ENCODE measurements around the gene ZBTB7C. TPM values are rescaled to one million over a fixed set of nuclear protein-coding genes. Genes with fewer than 3 reads are reported as not detected.

ZBTB7C gene
- polyA plus RNA-seq, 2 of the 4 experiments (the other 2 are of a cell fraction), result 0.10 to 0.12 TPM

- whole genome bisulfite sequencing (ENCODE audit: missing lambda C conversion rate), result 38% methylated on average over 3 of the region's 3 CpGs
- Histone ChIP-seq H3K4me1 (no peaks in the 10 kb centered on the region), H3K27ac (no peak overlapping the region), H3K9me3 (no peaks in the 10 kb centered on the region), H3K4me3 (no peak overlapping the region), H3K4me2 (no peak overlapping the region)
- no peak for FAIRE-seq
- no peak for TF ChIP-seq HOXB5 (CRISPR knock-in tag; IDR thresholded peaks at IDR 0.05)
- no peak for TF ChIP-seq CEBPB (IDR thresholded peaks at IDR 0.05)
- TF ChIP-seq E2F6 (IDR thresholded peaks at IDR 0.05; ENCODE audit: borderline replicate concordance, low read depth), result no peak
- TF ChIP-seq JUN (IDR thresholded peaks at IDR 0.05), result no peak
- TF ChIP-seq TFCP2L1 (CRISPR knock-in tag; IDR thresholded peaks at IDR 0.05), result no peak
- no peak for TF ChIP-seq FOSL2 (IDR thresholded peaks at IDR 0.05)
- TF ChIP-seq FOSL2 (CRISPR knock-in tag; IDR thresholded peaks at IDR 0.05), result no peak
- no peak for TF ChIP-seq POLR2AphosphoS2 (conservative IDR thresholded peaks at IDR 0.05; ENCODE audit: low read length)
- no peak for TF ChIP-seq EHF (CRISPR knock-in tag; IDR thresholded peaks at IDR 0.05)
- no peak for TF ChIP-seq RAD21 (conservative IDR thresholded peaks at IDR 0.05 in 1 of 2, IDR thresholded peaks at IDR 0.05 in 1 of 2)
- TF ChIP-seq RCOR1 (IDR thresholded peaks at IDR 0.05; ENCODE audit: low read depth, low read length), result no peak
- TF ChIP-seq HOXB13 (CRISPR knock-in tag; IDR thresholded peaks at IDR 0.05; ENCODE audit: low read depth), result no peak
- TF ChIP-seq CHD2 (IDR thresholded peaks at IDR 0.05; ENCODE audit: low read length, partially characterized antibody), result no peak
- no peak for DNase-seq (ENCODE audit: low read depth in 1 of 2, low spot score in 1 of 2)
- ChIA-PET POLR2A (no interaction called here), CTCF (interaction anchor here (0.7 kb wide), 1 partner anchor 16 kb away, joined by 3 read pairs; no protein-coding TSS in a partner anchor)
- ATAC-seq, result no peak
Measured at GRCh38 chr18:48376934-48377333, 32.2 kb downstream of the ZBTB7C start.

- no peak for ATAC-seq
- no peak for FAIRE-seq
Measured at GRCh38 chr18:48376406-48376805, 32.8 kb downstream of the ZBTB7C start.

DNA sequence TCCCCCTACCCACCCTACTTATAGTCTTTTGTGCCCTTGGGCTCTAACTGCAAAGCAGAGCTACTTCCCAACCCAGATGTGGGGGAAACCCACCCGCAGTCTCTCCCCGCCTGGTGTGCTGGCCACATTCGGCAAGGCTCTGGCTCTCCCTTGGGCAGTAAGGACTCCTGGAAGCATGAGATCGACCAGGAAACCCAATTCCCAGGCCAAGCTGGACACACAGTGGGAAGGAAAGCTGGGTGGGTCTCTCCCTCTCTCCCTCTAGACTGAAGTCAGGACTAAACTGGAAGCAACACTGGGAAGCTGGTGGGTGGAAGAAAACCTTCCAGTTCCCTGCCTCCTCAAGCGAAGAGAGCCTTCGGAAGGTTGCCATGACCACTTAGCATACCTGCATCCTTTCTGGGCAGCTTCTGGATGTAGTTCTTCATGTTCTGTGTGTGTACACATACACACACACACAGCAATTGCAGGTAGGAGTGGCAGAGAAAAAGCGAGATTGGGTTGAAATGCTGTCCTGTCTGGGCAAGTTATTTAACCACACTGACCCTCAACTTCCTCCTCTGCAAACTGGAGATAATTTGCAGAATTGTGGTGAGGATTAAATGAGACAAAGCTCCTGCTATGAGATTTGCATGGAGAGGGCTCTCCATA lies 33.9 kb downstream of the ZBTB7C start:
- WGBS (ENCODE audit: missing lambda C conversion rate), result 69% methylated on average over 7 of the region's 7 CpGs
- DNase-seq (ENCODE audit: low read depth in 1 of 2, low spot score in 1 of 2) (no peak), FAIRE-seq (no peak), ATAC-seq (no peak)
- ChIA-PET POLR2A (no interaction called here), CTCF (no interaction called here)
- no peaks in the 10 kb centered on the region for H3K9me3 ChIP-seq
- no peak overlapping the region for H3K27ac ChIP-seq
- H3K4me3 ChIP-seq, result no peak overlapping the region
- H3K4me1 ChIP-seq, result no peaks in the 10 kb centered on the region
- TF ChIP-seq MYC (IDR thresholded peaks at IDR 0.05; ENCODE audit: borderline replicate concordance, low read length), result no peak
- no peak for TF ChIP-seq SMC3 (IDR thresholded peaks at IDR 0.05)
- TF ChIP-seq FOXS1 (CRISPR knock-in tag; IDR thresholded peaks at IDR 0.05), result no peak
- no peak for TF ChIP-seq JUN (IDR thresholded peaks at IDR 0.05)
- TF ChIP-seq CBX8 (IDR thresholded peaks at IDR 0.05), result no peak
- TF ChIP-seq FOSL2 (IDR thresholded peaks at IDR 0.05), result no peak
- TF ChIP-seq FOSL2 (CRISPR knock-in tag; IDR thresholded peaks at IDR 0.05), result no peak
- no peak for TF ChIP-seq MAZ (IDR thresholded peaks at IDR 0.05; ENCODE audit: borderline replicate concordance, low read depth, low read length)
- TF ChIP-seq ZSCAN20 (CRISPR knock-in tag; IDR thresholded peaks at IDR 0.05), result no peak
- TF ChIP-seq, protein P1, sequence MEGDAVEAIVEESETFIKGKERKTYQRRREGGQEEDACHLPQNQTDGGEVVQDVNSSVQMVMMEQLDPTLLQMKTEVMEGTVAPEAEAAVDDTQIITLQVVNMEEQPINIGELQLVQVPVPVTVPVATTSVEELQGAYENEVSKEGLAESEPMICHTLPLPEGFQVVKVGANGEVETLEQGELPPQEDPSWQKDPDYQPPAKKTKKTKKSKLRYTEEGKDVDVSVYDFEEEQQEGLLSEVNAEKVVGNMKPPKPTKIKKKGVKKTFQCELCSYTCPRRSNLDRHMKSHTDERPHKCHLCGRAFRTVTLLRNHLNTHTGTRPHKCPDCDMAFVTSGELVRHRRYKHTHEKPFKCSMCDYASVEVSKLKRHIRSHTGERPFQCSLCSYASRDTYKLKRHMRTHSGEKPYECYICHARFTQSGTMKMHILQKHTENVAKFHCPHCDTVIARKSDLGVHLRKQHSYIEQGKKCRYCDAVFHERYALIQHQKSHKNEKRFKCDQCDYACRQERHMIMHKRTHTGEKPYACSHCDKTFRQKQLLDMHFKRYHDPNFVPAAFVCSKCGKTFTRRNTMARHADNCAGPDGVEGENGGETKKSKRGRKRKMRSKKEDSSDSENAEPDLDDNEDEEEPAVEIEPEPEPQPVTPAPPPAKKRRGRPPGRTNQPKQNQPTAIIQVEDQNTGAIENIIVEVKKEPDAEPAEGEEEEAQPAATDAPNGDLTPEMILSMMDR (IDR thresholded peaks at IDR 0.05), result no peak
- TF ChIP-seq POLR2AphosphoS2 (conservative IDR thresholded peaks at IDR 0.05; ENCODE audit: low read length), result no peak
- no peak for TF ChIP-seq TP53 (CRISPR knock-in tag; IDR thresholded peaks at IDR 0.05)
- TF ChIP-seq HOXA7 (CRISPR knock-in tag; IDR thresholded peaks at IDR 0.05), result no peak
- no peak for TF ChIP-seq HDAC2 (IDR thresholded peaks at IDR 0.05)
- TF ChIP-seq HMGXB4 (CRISPR knock-in tag; IDR thresholded peaks at IDR 0.05; ENCODE audit: borderline replicate concordance), result no peak
- H3K4me2 ChIP-seq, result no peak overlapping the region

More at GRCh38 chr18:48376406-48376805, 32.8 kb downstream of the ZBTB7C start:
- H3K9me3 ChIP-seq, result no peaks in the 10 kb centered on the region
- CTCF ChIA-PET, result no interaction called here
- POLR2A ChIA-PET, result no interaction called here
- no peak overlapping the region for H3K27ac ChIP-seq
- WGBS (ENCODE audit: missing lambda C conversion rate), result 45% methylated on average over 3 of the region's 6 CpGs
- no peak overlapping the region for H3K4me2 ChIP-seq
- no peak for DNase-seq (ENCODE audit: low read depth in 1 of 2, low spot score in 1 of 2)
- H3K4me1 ChIP-seq, result no peaks in the 10 kb centered on the region
- H3K4me3 ChIP-seq, result no peak overlapping the region
- no peak for TF ChIP-seq ESRRA (IDR thresholded peaks at IDR 0.05; ENCODE audit: borderline replicate concordance, low read length)
- TF ChIP-seq, protein P2, sequence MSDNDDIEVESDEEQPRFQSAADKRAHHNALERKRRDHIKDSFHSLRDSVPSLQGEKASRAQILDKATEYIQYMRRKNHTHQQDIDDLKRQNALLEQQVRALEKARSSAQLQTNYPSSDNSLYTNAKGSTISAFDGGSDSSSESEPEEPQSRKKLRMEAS (IDR thresholded peaks at IDR 0.05), result no peak

Measured in A549 (cell line).